C1 segment of cervical spinal cord (tissue), 14 donors: Measurements from ENCODE around the gene OAF.
"Not testable (repeated sequence)": the region's sequence is repeated elsewhere in the genome, so short reads cannot be mapped to it uniquely, and the experiment has no call there.

Experiments used
- DNase-seq, 14 donors: peaks; one replicate each; lab custom pipeline; 2025; lab: John Stamatoyannopoulos, UW

Gene OAF

DNA sequence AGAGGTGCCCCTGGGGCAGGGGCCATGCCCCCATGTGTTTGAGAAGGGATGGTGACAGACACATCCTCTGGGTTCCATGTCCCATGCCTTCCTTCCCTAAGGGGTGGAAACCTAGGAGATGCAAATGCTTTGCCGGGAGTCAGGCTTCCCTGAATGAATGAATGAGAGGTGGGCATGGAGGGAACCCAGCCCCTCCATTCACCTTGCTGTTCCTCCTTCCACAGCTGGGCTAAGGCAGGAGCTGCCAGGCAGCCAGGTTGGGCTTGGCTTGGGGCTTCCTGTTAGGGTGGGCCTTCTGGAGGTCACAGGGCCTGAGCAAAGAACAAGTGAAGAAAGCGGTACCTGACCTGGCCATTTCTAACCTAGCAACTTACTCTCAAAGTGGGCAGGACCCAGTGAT, 30.0 kb downstream of the OAF start:
- DNase-seq, result no peak

DNA sequence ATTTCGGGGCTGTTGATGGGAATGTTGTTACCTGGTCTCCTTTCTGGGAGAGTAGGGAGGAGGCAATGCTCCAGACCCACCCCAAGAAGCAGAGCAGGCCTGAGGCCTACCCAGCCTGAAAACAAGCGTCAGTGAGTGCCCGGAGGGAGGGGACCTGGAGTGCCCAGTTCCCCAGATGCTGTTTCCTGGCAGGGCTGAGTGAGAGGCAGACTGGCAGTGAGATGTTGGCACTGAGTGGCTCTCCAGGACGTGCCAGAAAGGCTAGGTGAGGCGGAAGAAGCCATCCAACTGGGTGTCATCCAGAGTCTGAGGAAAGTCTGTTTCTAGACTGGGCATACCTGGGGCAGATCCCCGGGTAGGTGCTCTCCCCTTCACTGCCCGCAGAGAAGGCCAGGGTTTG, 30.4 kb downstream of the OAF start:
- DNase-seq, result no peak

DNA sequence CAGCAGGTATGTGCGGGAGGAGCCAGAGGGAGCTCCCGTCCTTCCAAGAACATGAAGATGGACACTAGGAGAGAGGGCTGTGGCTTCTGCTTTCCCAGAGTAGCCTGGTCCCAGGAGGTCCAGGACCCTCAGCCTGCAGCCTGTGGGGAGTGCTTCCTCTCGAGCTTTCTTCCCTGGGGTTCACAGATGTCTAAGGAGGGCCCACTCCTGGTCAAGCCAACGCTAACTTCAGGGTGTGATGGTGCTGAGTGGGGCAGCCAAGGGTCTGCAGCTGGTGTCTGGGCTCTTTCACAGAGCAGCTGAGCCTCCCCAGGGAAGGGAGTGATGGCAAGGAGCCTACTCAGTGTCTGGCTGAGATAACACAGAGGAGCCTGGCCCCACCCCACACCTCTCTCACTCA, 32.4 kb downstream of the OAF start:
- no peak for DNase-seq

DNA sequence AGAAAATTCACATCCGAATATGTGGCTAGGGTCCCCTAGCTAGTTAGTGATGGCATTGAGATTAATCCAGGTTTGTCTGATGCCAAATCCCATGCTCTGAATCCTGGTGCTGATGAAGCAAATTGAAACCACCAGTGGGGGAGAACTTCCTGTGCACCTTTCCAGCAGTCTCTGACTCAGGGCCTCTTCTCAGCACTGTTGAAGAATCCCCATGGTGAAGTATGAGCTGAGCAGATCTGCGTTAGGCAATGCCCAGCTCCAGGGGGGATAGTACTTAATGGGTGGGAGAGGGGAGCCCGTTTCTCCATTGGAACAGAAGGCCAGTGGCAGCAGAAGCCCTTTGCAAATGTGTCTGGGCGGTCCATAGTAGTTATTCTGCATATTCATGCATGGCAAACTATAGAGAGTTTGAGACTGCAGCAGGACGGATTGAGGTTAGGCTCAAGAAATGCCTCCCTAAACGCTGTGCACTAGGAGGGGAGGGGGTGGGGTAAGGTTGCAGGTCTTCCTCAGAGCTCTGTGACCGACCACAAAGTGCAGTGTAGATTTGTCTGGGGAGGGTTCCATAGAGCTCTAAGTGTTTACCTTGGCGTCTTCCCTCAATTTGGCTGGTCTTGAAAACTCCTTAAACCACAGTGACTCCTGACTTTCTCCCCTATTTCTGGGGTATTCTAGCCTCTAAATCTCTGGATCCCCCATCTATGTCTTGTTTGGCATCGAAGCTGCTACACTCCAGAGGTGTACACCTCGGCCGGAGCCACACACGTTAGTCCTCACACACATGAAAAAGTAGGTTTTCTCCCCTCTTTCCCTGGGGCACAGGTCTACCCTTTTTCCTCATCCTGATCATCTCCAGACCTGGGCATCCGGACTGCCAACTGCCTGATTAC, 33.9 kb downstream of the OAF start:
- DNase-seq, result no peak

DNA sequence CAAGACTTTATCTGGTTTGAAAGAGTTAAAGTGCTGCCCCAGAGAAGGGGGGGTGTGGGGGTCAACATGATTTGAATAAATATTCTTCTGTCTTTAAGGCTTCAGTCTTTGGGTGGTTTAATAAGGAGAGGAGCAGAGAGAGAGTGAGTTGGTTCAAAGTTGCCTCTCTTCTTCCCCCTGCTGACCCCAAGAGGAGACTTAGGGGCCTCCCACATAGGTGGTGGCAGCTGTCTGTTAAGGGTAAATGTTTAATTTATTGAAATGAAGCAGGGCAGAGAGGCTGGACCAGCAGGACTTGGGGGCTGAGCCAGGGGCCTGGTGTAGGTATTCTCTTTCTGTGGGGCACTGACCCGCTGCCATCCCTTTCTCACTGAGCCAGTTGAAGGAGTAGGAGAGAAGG, 34.6 kb downstream of the OAF start:
- no peak for DNase-seq

DNA sequence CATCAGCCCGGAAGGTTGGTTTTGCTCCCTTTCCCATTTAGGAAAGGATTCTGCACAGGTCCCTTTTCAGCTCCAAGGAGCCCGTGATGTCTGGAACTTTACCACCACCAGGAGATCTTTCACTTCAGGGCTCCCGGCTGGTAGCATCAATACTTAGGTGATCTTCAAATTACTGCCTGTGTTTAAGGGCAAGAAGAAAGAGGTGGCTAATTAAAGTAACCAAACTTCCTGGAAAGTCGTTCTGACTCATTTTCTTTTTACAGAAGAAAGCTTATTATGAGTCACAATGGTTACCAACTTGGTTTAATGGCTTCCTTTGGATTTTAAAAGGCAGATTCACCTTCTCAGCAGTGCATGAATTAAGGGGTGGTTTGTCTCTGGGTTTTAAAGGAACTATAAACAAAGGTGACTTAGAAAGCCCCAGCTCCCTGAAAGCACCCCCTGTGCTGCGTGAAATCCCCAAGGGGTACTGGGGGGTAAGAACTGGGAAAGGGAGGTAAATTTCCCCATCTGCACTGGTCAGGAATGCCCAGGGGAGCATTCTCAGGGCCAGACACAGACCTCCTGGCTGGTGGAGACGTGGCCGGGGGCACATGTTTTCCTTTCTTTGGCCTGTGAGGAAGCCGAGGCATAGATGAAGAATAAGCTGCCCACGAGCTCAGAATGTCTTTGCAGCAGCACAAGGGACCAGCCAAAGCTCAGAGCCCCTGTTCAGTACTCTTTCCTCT, 37.9 kb downstream of the OAF start:
- no peak for DNase-seq

DNA sequence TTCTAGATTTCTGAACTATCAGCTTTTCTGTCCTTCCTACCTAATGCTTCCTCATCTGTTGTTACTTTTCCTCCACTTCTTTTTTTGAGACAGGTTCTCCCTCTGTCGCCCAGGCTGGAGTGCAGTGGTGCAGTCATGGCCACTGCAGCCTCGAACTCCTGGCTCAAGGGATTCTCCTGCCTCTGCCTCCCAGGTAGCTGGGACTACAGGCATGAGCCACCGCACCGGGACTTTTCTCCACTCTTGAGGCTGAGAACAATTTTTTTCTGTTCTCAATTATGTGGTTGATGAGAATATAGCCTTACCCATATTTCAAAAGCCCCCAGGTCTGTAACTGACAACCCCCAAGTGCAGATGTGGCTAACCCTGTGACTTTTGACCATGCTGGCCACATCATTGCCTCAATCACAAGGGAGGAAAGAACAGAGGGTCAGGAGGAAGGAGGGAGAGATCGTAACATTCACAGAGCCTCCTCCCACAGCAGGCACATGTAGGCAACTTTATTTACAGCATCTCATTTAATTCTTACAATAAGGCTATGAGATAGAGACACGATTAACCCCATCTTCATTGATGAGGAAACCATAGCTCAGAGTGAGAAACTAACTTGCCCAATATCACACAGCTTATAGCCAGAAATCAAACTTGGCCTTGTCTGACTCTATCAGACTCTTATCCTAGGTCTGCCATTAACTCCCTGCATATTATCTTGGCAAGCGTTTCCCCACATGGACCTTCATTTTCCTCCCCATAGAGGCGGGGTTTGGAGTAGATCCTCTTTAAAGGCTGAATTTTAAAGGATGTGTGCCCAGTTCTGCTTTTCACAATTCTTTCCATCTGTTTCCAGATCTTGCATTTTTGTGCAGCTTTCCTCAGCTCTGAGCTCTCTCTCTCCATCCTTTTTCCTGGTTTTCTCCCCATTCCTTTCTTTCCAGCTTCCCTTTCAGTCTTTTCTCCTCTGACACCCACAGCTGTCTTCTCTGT, 38.7 kb downstream of the OAF start:
- no peak for DNase-seq

DNA sequence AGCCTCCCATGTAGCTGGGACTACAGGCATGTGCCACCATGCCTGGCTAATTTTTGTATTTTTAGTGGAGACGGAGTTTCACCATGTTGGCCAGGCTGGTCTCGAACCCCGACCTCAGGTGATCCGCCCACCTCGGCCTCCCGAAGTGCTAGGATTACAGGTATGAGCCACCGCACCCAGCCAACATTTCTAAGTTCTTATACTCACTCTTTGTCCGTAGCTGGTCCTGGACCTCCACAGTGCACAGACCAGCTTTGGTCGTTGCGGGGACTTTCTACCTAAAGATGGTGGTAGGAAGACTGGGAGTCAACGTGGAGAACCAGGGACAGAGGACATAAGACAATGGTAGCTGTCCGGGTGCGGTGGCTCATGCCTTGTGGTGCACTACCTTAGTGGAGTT, 42.5 kb downstream of the OAF start:
- DNase-seq, result not testable (repeated sequence)

DNA sequence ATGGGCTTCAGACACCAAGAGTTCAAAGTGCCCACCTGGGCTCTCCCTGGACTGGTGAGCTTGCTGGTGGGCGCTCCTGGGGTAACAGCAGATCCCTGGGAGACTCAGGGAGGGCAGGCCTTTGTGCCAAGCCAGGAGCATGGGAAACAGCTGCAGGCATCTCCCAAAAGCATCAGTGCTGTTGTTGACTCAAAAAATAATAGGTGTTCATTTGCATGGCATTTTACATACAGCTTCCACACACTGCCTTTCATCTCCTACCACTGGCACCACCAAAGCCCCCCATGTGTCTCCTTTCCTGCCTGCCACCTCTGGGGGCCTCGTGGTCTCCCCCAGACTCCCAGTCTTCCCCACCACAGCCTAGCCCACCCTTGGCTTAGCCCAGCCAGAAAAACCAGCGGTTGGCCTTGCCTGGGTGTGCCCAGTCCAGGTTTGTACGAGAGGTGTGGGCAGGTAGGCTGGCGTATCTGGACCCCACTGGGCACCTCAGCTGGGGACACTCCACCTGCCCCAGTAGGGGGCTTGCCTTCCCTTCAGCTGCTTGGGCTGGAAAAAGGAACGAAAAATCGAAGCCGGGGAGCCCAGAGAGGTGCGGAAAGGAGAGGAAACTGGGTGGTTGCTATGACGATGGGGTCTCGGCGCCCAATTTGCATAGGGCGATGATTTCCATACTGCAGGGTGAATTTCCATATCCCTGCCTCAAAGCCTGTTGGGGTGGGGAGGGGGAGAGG, 44.1 kb downstream of the OAF start:
- DNase-seq, result no peak

DNA sequence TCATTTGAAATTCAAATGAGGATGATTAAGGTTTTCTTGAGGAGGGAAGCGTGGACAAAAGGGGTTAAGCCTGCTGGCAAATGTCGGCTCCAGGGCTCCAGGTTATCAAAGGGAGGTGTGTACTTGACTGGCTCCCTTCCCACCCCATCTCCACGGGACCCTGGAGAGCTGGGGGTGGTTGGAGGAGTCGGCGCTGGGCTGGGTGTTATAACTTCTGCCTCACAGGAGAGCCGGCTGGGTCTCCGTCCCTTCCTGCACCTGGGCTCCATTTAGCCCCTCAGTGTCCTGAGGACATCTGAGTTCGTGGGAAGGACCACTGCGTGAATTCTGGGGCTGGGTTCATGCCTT, 44.7 kb downstream of the OAF start:
- no peak for DNase-seq

DNA sequence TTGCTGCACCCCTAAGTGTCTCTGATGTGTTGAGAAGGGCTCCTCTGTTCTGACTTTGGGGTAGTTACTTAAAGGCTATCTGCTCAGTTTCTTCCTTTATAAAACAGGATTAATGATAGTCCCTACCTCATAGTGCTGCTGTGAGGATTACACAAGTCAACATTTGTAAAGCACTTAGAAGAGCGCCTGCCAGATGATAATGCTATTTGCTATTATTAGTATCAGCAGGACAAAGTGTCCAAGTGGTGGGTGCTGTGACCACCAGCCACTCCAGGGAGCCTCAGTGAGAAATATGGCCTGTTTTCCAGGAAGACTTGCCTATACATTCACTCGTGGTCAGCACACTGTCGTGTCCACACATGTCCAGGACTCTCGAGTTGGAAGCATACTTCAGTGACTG, 45.3 kb downstream of the OAF start:
- DNase-seq, result no peak

DNA sequence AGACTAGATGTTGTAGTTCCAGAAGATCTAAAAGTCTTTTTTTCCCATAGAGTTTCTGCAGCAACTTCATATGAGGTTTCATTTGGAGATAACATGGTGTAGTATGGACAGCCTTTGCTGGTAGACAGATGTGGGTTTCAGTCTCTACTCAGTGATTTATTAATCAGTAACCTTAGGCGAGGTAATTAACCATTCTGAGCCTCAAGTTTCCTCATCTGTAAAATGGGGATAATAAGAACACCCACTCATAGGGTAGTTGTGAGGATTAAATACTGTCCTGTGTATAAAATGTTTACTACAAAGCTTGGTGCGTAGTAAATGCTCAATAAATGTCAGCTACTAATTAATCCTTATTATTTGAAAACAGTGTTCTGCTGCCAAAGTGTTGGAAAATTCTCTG, 45.9 kb downstream of the OAF start:
- no peak for DNase-seq

DNA sequence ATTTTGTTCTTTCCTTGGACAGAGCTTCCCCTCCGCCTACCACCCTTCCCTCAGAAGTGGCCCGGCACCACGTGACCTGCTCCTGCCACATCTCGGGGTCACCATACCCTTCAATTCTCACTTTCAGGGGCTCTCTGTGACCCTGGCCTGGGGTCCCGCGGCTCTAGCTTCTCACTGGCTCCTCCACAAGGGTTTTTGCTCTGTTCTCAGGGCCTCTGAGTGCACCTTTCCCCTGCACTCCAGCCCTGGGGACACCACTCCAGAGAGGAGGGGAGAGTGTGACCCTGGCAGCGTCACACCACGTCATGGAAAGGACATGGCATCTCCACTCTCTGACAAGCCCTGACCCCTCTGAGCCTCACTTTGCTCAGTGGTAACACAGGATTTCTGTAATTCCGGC, 46.5 kb downstream of the OAF start:
- DNase-seq, result no peak

DNA sequence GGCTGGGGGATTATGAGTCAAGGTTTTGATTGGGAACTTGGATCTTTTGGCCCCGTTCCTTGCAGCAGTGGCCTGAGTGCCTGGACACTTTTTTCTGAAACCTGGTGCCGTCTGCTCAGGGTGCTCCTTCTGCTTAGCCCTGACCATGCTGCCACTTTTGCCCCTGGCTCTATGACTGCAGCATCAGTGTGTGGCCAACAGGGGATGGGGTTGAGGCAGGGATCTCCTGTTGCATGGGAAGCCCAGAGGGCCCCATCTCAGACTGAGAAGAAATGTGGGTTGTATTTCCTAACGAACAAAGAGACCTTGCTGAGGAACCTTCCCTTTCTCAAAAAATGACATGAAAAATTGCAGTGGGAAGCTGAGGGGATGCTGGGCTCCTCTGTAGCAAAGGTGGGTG, 47.8 kb downstream of the OAF start:
- DNase-seq, result no peak

DNA sequence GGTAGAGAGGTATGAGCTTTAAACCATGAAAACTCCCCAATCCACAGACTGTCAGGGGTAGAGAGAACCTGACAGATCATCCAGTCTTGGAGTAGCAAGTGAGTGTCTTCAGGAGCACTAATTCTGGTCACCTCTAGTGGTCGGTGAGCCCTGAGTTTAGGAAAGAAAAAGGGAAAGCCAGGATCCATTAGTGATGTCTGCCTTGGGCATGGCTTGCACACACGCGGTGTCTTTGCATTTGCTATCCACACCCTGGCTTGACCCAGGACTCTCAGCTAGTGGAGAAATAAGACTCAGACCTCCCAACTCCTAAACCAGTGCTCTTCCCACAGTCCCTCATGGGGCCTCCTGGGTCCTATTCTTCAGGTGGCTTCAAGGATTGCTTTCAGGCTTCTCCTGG, 48.4 kb downstream of the OAF start:
- DNase-seq, result no peak

DNA sequence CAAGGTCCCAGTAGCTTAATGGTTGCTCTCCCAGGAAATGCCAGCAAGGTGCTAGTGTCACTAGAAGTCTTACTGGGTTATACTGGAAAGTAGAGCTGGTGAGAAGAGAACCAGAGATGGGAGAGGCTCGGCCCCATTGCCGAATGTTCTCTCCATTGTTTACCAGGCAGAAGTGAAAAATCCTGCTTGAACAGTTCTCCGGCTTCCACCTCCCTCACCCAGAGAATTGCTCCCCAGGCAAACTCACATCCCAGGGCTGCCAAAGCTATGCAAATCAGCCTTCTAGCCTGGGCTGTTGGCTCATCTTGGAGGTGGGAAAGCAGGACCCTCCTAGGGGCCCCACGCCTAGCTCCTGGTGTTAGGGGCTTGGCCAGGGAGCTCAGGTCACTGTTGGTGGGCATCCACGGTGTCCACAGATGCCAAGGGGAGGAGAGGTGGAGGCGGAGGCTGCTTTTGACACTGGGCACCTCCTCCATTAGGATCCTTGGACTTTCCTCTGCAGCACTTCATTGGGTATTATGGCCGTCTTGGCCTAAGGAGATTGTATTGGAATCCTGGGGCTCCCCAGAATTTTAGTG, 49.2 kb downstream of the OAF start:
- no peak for DNase-seq

DNA sequence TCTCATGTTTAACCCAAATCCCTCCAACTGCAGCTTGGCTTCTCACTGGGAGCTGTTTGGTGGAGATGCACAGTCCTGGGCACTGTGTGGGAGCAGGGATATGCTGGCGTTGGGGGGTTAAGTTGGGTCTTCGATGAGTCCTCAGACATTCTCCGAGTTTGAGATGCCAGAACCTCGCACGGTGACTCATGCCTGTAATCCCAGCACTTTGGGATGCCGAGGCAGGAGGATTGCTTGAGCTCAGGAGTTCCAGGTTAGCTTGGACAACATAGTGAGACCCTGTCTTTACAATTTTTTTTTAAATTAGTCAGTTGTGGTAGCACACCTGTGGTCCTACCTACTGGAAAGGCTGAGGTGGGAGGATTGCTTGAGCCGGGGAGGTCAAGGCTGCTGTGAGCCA, 49.8 kb downstream of the OAF start:
- no peak for DNase-seq

DNA sequence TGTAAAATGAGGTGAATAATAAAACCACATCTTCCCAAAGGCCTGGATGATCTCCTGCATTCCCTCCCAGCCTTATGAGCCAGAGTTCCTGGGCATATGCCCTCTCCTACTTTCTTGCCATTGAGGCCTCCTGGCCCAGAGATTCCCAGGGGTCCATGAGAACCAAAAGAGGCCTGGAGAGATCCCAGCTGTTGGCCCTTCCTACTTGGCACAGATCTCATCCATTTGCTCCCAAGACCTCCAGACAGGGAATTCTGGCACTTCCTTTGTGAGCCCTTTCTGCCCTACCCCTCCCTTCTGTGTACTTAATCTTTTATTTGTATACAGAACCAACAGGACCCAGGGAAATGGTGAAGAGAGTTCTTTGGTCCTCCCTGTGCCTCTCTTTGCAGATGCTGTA, 50.5 kb downstream of the OAF start:
- no peak for DNase-seq

DNA sequence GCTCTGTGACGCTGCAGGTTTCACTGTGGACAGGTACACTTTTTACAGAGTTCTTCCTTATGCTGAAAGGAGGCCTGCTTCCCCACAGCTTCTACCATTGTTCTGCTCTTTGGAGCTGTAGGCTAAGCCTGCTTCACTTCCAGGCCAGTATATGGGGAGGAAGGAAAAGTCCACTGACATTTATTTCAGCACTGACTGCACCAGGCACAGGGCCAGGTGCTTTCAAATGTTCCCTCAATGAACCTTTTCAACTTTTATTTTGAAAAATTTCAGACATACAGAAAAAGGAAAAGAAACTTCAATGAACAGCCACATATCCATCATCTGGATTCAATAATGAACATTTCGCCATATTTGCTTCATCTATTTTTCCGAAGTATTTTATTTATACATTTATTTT, 51.1 kb downstream of the OAF start:
- DNase-seq, result no peak

DNA sequence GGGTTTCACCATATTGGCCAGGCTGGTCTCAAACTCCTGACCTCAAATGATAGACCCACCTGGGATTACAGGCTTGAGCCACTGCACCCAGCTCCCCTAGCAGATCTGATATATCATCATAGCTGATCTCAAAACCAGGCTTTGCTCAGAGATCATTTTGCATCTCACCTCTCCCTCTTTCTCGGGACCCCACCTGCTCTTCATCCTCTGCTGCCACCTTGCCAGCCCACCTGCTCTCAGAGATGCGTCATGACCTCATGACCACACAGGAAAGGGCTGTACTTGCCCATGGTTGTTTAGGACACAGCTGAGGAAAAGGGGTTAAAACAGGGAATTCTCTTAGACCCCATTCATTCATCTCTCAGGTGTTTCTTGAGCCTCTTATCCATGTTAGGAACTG, 56.5 kb downstream of the OAF start:
- no peak for DNase-seq

DNA sequence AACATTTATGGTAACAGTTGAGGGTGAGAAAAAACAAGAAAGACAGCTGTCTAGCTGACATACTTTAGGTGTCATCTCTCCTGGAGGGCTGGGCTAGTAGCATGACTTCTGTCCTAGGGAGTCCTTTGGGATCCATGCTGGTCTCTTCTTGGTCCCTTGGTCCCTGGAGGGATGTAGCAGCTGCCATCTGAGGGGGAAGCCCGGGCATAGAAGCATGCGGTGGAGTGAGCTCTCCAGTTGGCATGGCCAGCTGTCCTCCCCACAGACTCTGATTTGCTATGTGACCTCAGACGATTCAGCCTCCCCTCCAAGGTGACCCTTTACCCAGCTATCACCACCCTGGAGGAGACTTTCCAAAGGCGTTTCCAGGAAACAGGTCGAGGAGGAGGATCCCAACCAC, 57.9 kb downstream of the OAF start:
- no peak for DNase-seq
